Activated CD8-positive, alpha-beta memory T cell treated with anti-CD3 and anti-CD28 coated beads for 4 hours (primary cell): ENCODE measurements around the gene CACNA1C.

Source experiments
- DNase-seq, 2 donors: peaks; one replicate each; pipeline ENCODE4 v3.0.0-alpha.2; 2020; ENCODE audit warnings: low read depth in 2 of 2

The CACNA1C gene

GRCh38 chr12:2363836-2364609 is 311.2 kb downstream of the CACNA1C start:
- no peak for DNase-seq

DNA sequence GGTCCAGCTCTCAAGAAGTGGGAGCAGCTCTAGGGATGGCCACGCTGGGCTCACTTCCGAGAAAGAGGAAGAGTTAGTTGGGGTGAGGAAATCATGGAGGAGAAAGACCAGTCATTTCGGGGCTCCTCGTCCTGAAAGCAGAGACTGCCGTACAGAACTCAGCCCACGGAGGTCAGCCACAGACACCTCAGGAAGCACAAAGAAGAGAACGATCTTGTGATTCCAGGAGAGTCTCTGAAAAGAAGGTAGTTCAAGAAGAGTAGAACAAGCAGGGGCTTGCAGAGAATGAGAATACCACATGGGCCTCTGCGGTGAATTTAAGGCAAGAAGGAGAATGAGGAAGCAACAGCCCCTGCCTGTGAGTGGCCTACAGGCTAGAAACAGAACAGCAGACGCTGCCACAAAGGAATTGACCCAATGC is 311.9 kb downstream of the CACNA1C start:
- no peak for DNase-seq

- DNase-seq: no peak
Measured at GRCh38 chr12:2366711-2367110, 313.9 kb downstream of the CACNA1C start.

DNA sequence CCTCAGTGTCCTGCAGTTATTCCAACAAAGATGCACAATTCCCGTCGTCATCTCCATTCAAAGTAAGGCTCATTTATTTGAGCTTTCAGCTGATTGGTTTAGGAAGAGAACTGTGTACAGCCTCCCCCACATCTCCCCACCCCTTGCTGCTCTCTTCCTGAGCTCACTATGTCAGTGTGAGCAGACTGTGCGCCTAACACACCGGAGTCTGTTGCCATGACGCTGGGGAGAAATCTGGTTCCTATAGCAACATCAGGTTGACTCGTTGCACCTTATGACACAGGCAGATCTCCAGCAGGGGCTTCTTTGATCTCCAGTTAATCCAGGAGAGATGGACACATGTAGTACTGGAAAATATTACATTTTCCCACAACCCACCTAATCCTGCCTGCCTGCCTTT is 319.4 kb downstream of the CACNA1C start:
- DNase-seq: no peak

DNA sequence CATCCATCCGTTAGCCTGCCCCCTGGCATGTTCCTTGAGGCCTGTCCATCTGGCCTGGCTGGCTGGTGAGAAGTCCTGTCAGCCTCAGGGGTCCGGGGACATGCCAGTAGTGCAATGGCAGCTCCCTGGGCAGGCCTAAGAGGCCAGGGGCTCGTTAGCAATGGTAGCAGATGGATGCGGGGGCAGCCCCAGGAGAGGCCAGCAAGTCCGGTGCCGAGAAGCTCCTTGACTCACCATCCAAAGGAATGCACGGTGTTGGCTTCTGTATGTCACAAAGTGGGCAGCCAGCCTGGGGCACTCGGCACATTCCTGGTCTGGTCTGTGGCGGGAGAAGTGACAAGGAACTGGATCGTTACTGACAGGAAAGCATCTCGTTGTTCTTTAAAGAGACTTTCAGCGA is 319.9 kb downstream of the CACNA1C start:
- no peak for DNase-seq

DNA sequence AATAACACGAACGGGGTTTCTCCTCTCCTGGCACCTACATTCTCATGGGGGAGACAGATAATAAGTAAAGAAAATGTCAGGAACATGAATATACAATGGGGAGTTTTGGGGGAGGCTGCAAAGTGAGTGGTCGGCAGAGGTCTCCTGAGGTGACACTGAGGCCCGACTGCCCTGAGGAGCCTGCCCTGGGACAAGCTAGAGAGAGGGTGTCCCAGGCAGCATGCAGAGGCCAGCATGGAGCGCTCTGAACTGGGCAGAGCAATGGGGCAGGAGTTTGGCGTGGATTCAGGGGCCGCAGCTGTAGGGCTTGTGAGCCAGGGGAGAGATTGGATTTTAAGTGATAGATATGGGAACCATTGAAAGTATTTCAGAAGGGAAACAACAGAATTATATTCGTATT is 320.5 kb downstream of the CACNA1C start:
- DNase-seq: no peak

DNA sequence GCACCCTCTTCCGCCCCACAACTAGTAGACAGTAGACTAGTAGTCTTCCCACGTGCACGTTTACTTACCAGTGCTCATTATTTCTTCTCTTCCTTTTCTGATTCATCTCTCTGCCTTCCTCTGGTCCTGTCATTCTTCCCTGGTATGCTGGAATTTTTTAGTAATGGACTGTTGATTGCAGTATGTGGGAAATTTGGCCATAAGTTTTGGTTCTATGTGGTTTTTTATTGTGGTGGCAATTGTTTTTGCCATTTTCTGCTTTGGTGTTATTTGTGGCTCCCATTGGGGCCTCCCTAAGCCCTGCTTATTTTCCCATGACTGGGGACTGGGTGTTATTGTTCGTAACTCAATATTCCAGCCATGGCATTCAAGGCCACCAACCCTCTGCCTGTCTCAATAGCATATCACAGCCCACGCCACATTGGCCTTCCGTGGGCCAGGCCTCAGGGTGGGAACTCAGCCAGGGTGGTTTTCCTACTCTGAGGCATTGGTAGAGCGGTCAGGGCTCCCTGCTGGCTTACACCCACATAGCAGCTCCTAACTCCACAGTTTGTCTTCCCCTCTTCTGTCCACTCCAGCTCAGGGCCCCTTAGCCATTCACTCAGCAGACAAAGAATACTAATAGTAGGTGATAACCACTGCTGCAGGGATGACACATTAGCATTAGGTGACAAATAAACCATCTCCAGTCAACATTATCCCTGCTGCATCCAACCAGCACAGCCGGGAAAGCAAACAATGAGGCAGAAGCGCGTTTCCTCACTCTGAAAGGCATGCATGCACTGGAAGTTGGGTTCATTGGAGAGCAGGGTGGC is 321.5 kb downstream of the CACNA1C start:
- no peak for DNase-seq

DNA sequence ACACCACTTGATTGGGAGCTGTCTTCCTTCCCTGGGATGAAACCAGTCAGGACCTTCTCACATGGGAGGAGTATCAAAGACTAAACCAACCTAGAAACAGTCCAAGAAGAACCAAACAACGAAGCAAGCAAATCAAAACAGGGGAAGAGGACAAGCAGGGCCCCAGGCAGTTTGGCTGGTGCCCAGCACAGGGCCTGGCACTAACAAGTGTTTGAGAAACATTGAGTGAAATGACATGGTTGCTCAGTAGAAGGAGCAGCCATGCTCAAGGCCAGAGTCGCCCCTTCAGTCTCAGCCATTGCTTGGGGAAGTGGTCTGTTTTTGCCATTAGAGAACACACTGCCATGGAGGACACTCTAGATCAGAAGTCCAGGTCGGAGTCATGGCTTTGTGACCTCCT is 323.1 kb downstream of the CACNA1C start:
- DNase-seq: no peak

GRCh38 chr12:2376908-2377657 is 324.3 kb downstream of the CACNA1C start:
- no peak for DNase-seq

GRCh38 chr12:2378835-2379330 is 326.1 kb downstream of the CACNA1C start:
- DNase-seq: no peak

DNA sequence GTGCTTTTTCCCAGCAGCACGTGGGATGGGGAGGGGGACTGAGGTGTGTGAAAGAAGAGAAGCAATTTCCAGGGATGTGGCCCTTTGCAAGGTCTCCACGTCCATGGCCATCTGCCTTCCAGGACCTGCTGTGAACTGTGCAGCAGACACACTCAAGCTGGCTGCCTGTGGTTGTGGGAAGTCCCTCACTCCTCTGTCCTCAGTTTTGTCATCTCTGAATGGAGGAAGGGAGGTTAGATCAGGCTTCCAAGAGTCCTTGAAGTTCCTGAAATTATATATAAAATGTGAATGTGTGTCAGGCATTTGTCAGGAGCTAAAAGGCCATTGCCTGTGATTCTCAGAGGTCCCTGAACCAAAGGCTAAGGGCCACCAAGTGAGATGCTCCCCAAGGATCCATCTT is 328.2 kb downstream of the CACNA1C start:
- no peak for DNase-seq

- DNase-seq: no peak
Measured at GRCh38 chr12:2382370-2383155, 329.8 kb downstream of the CACNA1C start.

- no peak for DNase-seq
Measured at GRCh38 chr12:2383325-2384028, 330.7 kb downstream of the CACNA1C start.

- no peak for DNase-seq
Measured at GRCh38 chr12:2384029-2384386, 331.2 kb downstream of the CACNA1C start.

- no peak for DNase-seq
Measured at GRCh38 chr12:2384533-2385351, 332.0 kb downstream of the CACNA1C start.

DNA sequence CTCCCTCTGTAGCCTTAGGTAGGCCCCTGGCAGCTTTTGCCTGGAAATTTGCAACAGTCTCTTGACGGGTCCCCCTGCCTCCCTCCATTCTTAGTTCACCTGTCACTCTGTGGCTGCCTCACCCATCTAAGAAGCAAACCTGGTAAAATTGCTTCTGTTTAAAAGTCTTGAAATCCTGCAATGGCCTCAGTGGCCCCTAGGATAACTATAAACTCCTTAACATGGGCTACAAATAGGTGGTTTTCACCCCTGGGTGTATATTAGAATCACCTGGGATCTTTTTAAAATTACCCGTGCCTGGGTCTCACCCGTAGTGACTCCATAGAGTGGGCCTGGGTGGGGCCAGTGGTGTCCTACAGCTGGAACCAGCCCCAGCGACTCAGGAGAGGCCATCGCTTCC is 332.7 kb downstream of the CACNA1C start:
- DNase-seq: no peak

DNA sequence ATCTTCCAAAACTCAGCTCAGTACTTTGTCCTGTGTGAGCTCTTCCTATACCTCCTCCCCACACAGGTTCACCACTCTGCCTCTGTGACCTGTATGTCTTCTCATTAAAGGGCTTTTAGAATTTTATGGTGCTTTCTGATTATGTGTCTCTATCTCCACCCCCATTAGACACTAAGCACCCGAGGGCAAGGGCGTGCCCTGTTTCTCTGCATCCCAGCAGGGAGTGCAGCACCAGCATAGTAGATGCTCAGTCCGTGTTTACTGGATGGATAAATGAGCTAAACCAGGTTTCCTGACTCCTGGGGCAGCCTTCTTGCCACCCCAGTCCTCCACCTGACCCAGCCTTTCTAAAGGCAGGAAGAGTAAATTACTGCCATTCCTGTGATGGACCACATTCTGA is 333.8 kb downstream of the CACNA1C start:
- DNase-seq: no peak

- no peak for DNase-seq
Measured at GRCh38 chr12:2387103-2387834, 334.5 kb downstream of the CACNA1C start.

- DNase-seq: no peak
Measured at GRCh38 chr12:2389079-2389790, 336.4 kb downstream of the CACNA1C start.
